DOHH2 (cell line): Measurements from ENCODE around the gene PPP1R12A.

ENCODE experiments used
- CTCF ChIP-seq: fragments of 200-600 bp; sonication (generic); IDR thresholded peaks from one replicate; pipeline ENCODE4 v1.5.1; 2014; ENCODE audit warnings: antibody characterized with exemption, mild to moderate bottlenecking, low read depth, low read length; ENCODE audit not compliant: poor library complexity, severe bottlenecking
- EZH2phosphoT487 ChIP-seq: fragments of 200-600 bp; sonication (generic); IDR thresholded peaks from 2 replicates; pipeline ENCODE4 v1.6.1; 2017; ENCODE audit warnings: borderline replicate concordance, mild to moderate bottlenecking, antibody characterized with exemption, low read length, moderate library complexity, mixed read lengths

GRCh38 chr12:79959484-79959883, 24.6 kb upstream of the PPP1R12A start:
- TF ChIP-seq CTCF (no peak), EZH2phosphoT487 (no peak)
